Activated CD8-positive, alpha-beta memory T cell treated with anti-CD3 and anti-CD28 coated beads for 48 hours (primary cell): ENCODE data around the gene MORC2.

ENCODE experiments used
- DNase-seq, 3 experiments: peaks; one replicate each; pipeline ENCODE4 v3.0.0-alpha.2; 2020; ENCODE audit warnings: low read depth in 2 of 3, low spot score in 2 of 3

Gene MORC2

GRCh38 chr22:30922151-30922611 is 46.4 kb downstream of the MORC2 start:
- DNase-seq, result peak; percentile 37 to 58 (median 50)

GRCh38 chr22:30921108-30921507 is 47.5 kb downstream of the MORC2 start:
- no peak for DNase-seq

- peak; percentile 56 to 81 (median 79) for DNase-seq
Measured at GRCh38 chr22:30920407-30920806, 48.2 kb downstream of the MORC2 start.

- DNase-seq, result no peak
Measured at GRCh38 chr22:30919973-30920372, 48.6 kb downstream of the MORC2 start.

- no peak for DNase-seq
Measured at GRCh38 chr22:30918761-30919160, 49.8 kb downstream of the MORC2 start.

- no peak for DNase-seq
Measured at GRCh38 chr22:30910358-30910757, 58.2 kb downstream of the MORC2 start.

GRCh38 chr22:30909306-30909705 is 59.3 kb downstream of the MORC2 start:
- no peak for DNase-seq

- no peak for DNase-seq
Measured at GRCh38 chr22:30908051-30908461, 60.5 kb downstream of the MORC2 start.

- no peak for DNase-seq
Measured at GRCh38 chr22:30906946-30907345, 61.6 kb downstream of the MORC2 start.

- no peak for DNase-seq
Measured at GRCh38 chr22:30906411-30906810, 62.2 kb downstream of the MORC2 start.

GRCh38 chr22:30905696-30906341 is 62.8 kb downstream of the MORC2 start:
- DNase-seq, result no peak

- DNase-seq, result no peak
Measured at GRCh38 chr22:30903876-30904460, 64.6 kb downstream of the MORC2 start.

GRCh38 chr22:30902496-30903357 is 65.8 kb downstream of the MORC2 start:
- DNase-seq, result no peak

GRCh38 chr22:30894371-30894740 is 74.2 kb downstream of the MORC2 start:
- DNase-seq, result no peak

- no peak for DNase-seq
Measured at GRCh38 chr22:30893434-30894370, 74.9 kb downstream of the MORC2 start.

- DNase-seq, result no peak
Measured at GRCh38 chr22:30892731-30893221, 75.8 kb downstream of the MORC2 start.

- DNase-seq, result no peak
Measured at GRCh38 chr22:30892286-30892685, 76.3 kb downstream of the MORC2 start.

- no peak for DNase-seq
Measured at GRCh38 chr22:30891781-30892180, 76.8 kb downstream of the MORC2 start.

- no peak for DNase-seq
Measured at GRCh38 chr22:30891443-30891755, 77.2 kb downstream of the MORC2 start.

GRCh38 chr22:30890686-30891442 is 77.7 kb downstream of the MORC2 start:
- DNase-seq, result no peak
